Prostate gland (tissue), 2 donors: ENCODE results near the gene ASIC1. TPM values are rescaled to one million over a fixed set of nuclear protein-coding genes. Genes with fewer than 3 reads are reported as not detected.

Source experiments
- DNase-seq: peaks from one replicate; pipeline ENCODE4 v3.0.0-alpha.2; 2019; ENCODE audit warnings: low spot score
- H3K27ac ChIP-seq, 2 donors: fragments of 200-600 bp; sonication (generic); 2 replicates each; pipeline ENCODE4 v1.5.1; 2017 to 2019
- H3K27me3 ChIP-seq: fragments of 200-600 bp; sonication (generic); replicated peaks from 2 replicates; pipeline ENCODE4 v1.5.1; 2019; ENCODE audit not compliant: insufficient read depth
- H3K36me3 ChIP-seq, 2 donors: fragments of 200-600 bp; sonication (generic); 1 replicate in 1 of 2; 2 replicates in 1 of 2; pipeline versions ENCODE4 v1.5.1 to v1.8.1; 2017 to 2019
- H3K4me1 ChIP-seq: fragments of 200-600 bp; sonication (generic); replicated peaks from 2 replicates; pipeline ENCODE4 v1.5.1; 2019
- H3K4me3 ChIP-seq, 2 donors: fragments of 200-600 bp; sonication (generic); 2 replicates each; pipeline ENCODE4 v1.5.1; 2017 to 2019
- H3K9me3 ChIP-seq: fragments of 200-600 bp; sonication (generic); 2 replicates; pipeline ENCODE4 v1.5.1; 2017
- CTCF ChIP-seq, 4 experiments: fragments of 200-600 bp in 2 of 4; fragments of 450-650 bp in 2 of 4; sonication (generic) in 2 of 4; IDR thresholded peaks; 1 replicate in 3 of 4; 2 replicates in 1 of 4; pipeline ENCODE4 v1.5.1; 2016 to 2019; ENCODE audit warnings: antibody characterized with exemption in 4 of 4, mild to moderate bottlenecking in 2 of 4, moderate library complexity in 2 of 4
- POLR2A ChIP-seq: fragments of 450-650 bp; IDR thresholded peaks from one replicate; pipeline ENCODE4 v1.6.1; 2016; ENCODE audit warnings: antibody characterized with exemption, mild to moderate bottlenecking
- POLR2AphosphoS5 ChIP-seq: sonication (generic); formaldehyde crosslinking; IDR thresholded peaks from one replicate; pipeline ENCODE4 v1.6.1; 2017; ENCODE audit warnings: antibody characterized with exemption
- WGBS: methylation state at CpG from one replicate; pipeline ENCODE4 v1.1.5; 2018; 5-methylcytosine and 5-hydroxymethylcytosine counted together
- intact Hi-C: fragments of 100-400 bp; cut with DNase I; formaldehyde crosslinking; loops from one replicate; pipeline ENCODE4 v1.14.2; 2022
- total RNA-seq, 2 donors: library from RNA; depleted of rRNA; stranded (reverse); fragments of >200 nt; gene quantifications; one replicate each; pipeline ENCODE4 v1.1.0, GENCODE V29; 2016

The ASIC1 gene
- total RNA-seq, 2 donors from 2014 or later = 2.7 to 3.2 TPM

DNA sequence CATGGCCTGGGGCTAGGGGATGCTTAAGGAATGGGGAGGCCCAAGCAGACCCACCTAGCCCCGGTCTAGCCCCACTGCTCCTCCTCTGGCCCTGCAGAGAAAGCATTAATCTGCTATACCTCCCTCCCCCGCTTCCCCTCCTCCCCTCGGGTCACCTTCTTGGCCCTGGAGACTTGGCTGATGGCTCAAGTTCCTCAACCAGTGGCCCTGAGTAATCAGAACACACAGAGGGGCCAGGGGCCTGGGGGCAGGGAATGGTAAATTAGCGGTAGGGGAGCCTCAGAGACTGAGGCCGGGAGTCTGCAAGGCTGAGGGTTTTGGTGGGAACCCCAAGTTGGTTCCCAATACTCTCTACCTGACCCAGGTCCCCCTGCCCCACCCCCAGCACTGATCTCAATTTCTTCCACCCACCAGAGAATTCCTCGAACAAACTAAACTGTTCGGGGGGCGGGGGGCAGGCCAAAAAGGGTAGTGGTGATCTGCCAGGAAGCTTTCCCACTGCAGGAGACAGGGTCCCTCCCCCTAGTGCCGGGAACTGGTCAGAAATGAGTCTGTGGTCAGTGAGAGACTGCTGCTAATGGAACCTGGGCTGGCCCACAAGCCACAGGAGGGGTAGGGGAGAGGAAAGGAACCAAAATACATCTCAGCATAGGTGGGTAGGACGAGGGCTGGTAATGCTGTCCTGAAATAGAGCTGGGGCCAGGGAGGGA lies 15.0 kb downstream of the ASIC1 start:
- no peaks in the 10 kb centered on the region for H3K4me1 ChIP-seq
- H3K36me3 ChIP-seq = no peaks in the 10 kb centered on the region
- no peak for DNase-seq
- 69% methylated on average over 10 of the region's 10 CpGs for WGBS
- no peak overlapping the region for H3K27ac ChIP-seq
- no peak overlapping the region for H3K4me3 ChIP-seq
- TF ChIP-seq CTCF (IDR thresholded peaks at IDR 0.05) (no peak), POLR2A (no peak)
- intact Hi-C loops = loop anchor here (10.0 kb wide), 1 partner anchor 298 kb away; no protein-coding TSS in a partner anchor
- H3K9me3 ChIP-seq = no peaks in the 10 kb centered on the region
- no peaks in the 10 kb centered on the region for H3K27me3 ChIP-seq

DNA sequence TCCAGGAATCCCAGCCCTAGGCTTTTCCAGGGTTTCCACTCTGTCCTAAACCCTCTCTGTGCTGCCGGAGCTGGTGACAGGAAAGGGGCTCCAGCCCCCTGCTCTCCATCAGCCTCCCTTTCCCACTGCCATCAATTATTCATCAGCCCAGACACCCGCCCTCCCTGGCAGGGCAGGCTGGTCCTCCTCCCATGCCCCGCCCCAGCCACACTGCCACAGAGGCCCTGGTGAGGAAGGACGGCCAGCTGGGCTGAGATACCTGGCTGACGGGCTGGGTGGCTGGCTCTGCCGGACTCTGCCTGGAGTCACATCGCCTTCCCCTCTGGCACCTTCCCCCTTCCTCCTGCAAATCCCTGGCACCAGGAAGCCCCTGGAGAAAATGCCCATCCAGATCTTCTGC lies 15.8 kb downstream of the ASIC1 start:
- no peak for DNase-seq

GRCh38 chr12:50073712-50074111 lies 16.3 kb downstream of the ASIC1 start:
- H3K36me3 ChIP-seq = no peaks in the 10 kb centered on the region
- H3K4me3 ChIP-seq = no peak overlapping the region
- DNase-seq = no peak
- no peak for TF ChIP-seq POLR2AphosphoS5
- no peak for TF ChIP-seq POLR2A
- no peak for TF ChIP-seq CTCF (IDR thresholded peaks at IDR 0.05)
- no peaks in the 10 kb centered on the region for H3K9me3 ChIP-seq
- WGBS = 87% methylated on average over 10 of the region's 10 CpGs
- H3K27me3 ChIP-seq = no peaks in the 10 kb centered on the region
- H3K4me1 ChIP-seq = no peaks in the 10 kb centered on the region
- intact Hi-C loops = loop anchor here (10.0 kb wide), 1 partner anchor 299 kb away; no protein-coding TSS in a partner anchor
- H3K27ac ChIP-seq = no peak overlapping the region

More for the DNA sequence above, 15.8 kb downstream of the ASIC1 start:
- Histone ChIP-seq H3K4me3 (no peak overlapping the region), H3K27me3 (no peaks in the 10 kb centered on the region), H3K27ac (no peak overlapping the region), H3K9me3 (no peaks in the 10 kb centered on the region), H3K4me1 (no peaks in the 10 kb centered on the region), H3K36me3 (no peaks in the 10 kb centered on the region)
- WGBS = 85% methylated on average over 7 of the region's 7 CpGs
- no peak for TF ChIP-seq CTCF (IDR thresholded peaks at IDR 0.05)
- TF ChIP-seq POLR2A = no peak
- TF ChIP-seq POLR2AphosphoS5 = no peak
- intact Hi-C loops = loop anchor here (10.0 kb wide), 1 partner anchor 298 kb away; no protein-coding TSS in a partner anchor

GRCh38 chr12:50074936-50075807 lies 17.8 kb downstream of the ASIC1 start:
- DNase-seq = peak; percentile 76
- intact Hi-C loops = loop anchor here (5.0 to 10.0 kb wide), 2 partner anchors 48 to 300 kb away; partner anchors contain the start of gene RACGAP1

More at GRCh38 chr12:50074936-50075807, 17.8 kb downstream of the ASIC1 start:
- peak; percentile 66 to 96 (median 86) for TF ChIP-seq CTCF (IDR thresholded peaks at IDR 0.05)
- no peak for TF ChIP-seq POLR2A
- TF ChIP-seq POLR2AphosphoS5 = peak; percentile 40
- H3K4me1 ChIP-seq = no peaks in the 10 kb centered on the region
- H3K4me3 ChIP-seq = no peak overlapping the region
- H3K36me3 ChIP-seq = no peaks in the 10 kb centered on the region
- no peaks in the 10 kb centered on the region for H3K9me3 ChIP-seq
- WGBS = 10% methylated on average over 5 of the region's 9 CpGs
- H3K27me3 ChIP-seq = no peaks in the 10 kb centered on the region
- no peak overlapping the region for H3K27ac ChIP-seq
